Stimulated activated CD4-positive, alpha-beta T cell treated with anti-CD3 and anti-CD28 coated beads, Interleukin-4, amount 100 ng/mL, for 48 hours (primary cell): Measurements from ENCODE around the gene ACAP3.

Experiments
- DNase-seq, 2 donors: peaks; one replicate each; pipeline ENCODE4 v3.0.0-alpha.2; 2020; ENCODE audit warnings: low read depth in 2 of 2

The ACAP3 gene

GRCh38 chr1:1307923-1308755 lies at the start of gene ACAP3, which contains the start of gene PUSL1:
Gene ACAP3, minus strand, starts transcription at chr1:1307930. Its CDS starts 115 bp downstream, at chr1:1307815.
Gene PUSL1, plus strand, starts transcription at chr1:1308597. Its CDS starts 47 bp downstream, at chr1:1308644.
- peak; percentile 75 to 86 for DNase-seq

- DNase-seq: no peak
Observed at GRCh38 chr1:1356796-1357401, 49.2 kb upstream of the ACAP3 start.

GRCh38 chr1:1356166-1356795 lies 48.6 kb upstream of the ACAP3 start:
- no peak for DNase-seq

GRCh38 chr1:1355416-1355815 lies 47.7 kb upstream of the ACAP3 start:
- no peak for DNase-seq

GRCh38 chr1:1354271-1355247 lies 46.8 kb upstream of the ACAP3 start:
- no peak for DNase-seq

GRCh38 chr1:1353389-1354151 lies 45.8 kb upstream of the ACAP3 start:
- no peak for DNase-seq

GRCh38 chr1:1352786-1353388 lies 45.2 kb upstream of the ACAP3 start:
- no peak for DNase-seq

- DNase-seq: no peak
Observed at GRCh38 chr1:1351511-1352427, 44.0 kb upstream of the ACAP3 start.

GRCh38 chr1:1349256-1350012 lies 41.7 kb upstream of the ACAP3 start, which contains the start of gene DVL1:
Gene DVL1, minus strand, starts transcription at chr1:1349418. Its CDS starts 353 bp downstream, at chr1:1349065.
- peak; percentile 55 to 60 for DNase-seq

GRCh38 chr1:1348420-1349255 lies 40.9 kb upstream of the ACAP3 start:
- DNase-seq: no peak

GRCh38 chr1:1347663-1348419 lies 40.1 kb upstream of the ACAP3 start:
- DNase-seq: no peak

GRCh38 chr1:1347026-1347595 lies 39.4 kb upstream of the ACAP3 start:
- no peak for DNase-seq

- DNase-seq: no peak
Observed at GRCh38 chr1:1346501-1346890, 38.8 kb upstream of the ACAP3 start.

GRCh38 chr1:1345860-1346500 lies 38.2 kb upstream of the ACAP3 start:
- no peak for DNase-seq

GRCh38 chr1:1345384-1345783 lies 37.7 kb upstream of the ACAP3 start:
- no peak for DNase-seq
